Measurements from ENCODE around the gene LSG1. TPM values are rescaled to one million over a fixed set of nuclear protein-coding genes. Genes with fewer than 3 reads are reported as not detected.

The LSG1 gene
- total RNA-seq, 1 donor = 56.6 TPM

DNA sequence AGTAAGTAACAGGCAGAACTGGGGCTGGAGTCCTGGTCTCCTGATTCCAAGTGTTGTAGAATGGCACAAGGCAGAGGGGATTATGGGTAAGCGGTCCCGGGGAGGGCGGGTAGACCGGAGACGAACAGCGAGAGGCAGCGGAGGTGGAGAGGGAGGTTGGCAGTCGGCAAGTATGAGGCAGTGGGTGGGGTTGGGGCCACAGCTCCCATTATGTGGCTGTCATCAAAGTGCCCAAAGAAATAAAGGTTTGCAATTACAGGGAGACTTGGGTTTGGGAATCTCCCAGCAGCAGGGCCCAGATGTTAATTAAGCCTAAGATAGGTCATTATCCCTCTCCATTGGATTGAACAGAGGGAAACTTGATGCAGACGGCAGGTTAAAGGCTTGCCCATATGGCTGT is 30.6 kb upstream of the LSG1 start:
- no peak for TF ChIP-seq CTCF (IDR thresholded peaks at IDR 0.05; ENCODE audit: insufficient read depth, low read depth, low read length)
- no peak for DNase-seq (ENCODE audit: low read depth)
- no peak overlapping the region for H3K4me3 ChIP-seq (ENCODE audit: low read depth, low read length)

DNA sequence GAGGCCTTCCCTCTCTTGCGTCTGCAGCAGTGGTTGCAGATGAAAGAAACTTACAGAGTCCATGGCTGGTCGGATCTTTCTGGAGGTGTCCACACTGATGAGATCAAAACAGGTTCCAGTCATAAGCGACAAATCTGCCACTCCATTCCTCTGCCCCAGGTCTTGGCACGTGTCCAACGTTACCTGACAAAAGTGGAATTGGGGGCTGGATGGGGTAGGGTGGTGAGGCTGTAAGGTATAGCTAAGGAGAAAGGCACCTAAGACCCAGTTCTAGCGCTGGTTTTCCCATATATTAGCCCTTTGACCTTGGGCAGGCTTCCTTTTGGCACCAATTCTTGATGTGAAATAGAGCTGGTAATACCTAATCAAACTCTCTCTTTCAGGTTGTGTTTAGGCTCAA is 24.7 kb upstream of the LSG1 start:
- DNase-seq (ENCODE audit: low read depth) = no peak
- no peak overlapping the region for H3K4me3 ChIP-seq (ENCODE audit: low read depth, low read length)
- TF ChIP-seq CTCF (IDR thresholded peaks at IDR 0.05; ENCODE audit: insufficient read depth, low read depth, low read length) = no peak

DNA sequence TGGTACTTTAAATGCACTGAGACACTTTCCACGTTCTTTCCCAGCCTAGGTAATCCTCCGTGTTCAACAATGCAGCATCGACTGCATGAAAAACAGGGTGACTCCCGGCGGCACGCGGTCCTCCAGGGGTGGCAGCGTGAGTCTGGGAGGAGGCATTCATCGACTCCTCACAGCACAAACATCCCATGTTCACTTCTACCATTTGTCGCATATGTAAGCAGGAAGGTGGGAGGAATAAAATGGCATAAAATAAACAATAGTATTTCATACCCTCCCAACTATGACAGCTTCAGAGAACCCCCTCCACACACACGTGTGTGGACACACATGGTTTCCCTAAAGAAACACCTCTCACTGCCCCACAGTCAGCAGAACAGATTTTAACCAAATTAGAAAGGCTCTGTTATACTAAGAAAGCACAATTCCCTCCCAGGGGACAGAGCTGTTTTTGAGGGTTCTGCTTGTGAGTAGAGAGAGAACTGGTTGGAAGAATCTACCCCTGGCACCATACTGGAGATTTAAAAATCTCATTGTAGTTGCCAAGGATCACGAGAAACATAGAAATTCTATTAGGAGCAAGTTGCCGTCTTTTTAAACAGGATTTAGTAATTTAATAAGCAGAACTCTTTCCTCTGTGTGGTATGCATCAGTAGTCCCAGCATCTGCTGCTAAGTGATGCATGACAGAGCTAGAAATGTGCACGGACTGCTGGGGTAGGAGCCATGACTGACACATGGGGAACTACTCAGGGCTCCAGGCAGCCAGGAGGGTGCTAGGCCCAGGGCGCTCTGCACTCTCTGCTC is 19.7 kb upstream of the LSG1 start:
- no peak overlapping the region for H3K4me3 ChIP-seq (ENCODE audit: low read depth, low read length)
- no peak for TF ChIP-seq CTCF (IDR thresholded peaks at IDR 0.05; ENCODE audit: insufficient read depth, low read depth, low read length)
- DNase-seq (ENCODE audit: low read depth) = no peak

- no peak overlapping the region for H3K4me3 ChIP-seq (ENCODE audit: low read depth, low read length)
- no peak for TF ChIP-seq CTCF (IDR thresholded peaks at IDR 0.05; ENCODE audit: insufficient read depth, low read depth, low read length)
- no peak for DNase-seq (ENCODE audit: low read depth)
Measured at GRCh38 chr3:194690501-194691372, 18.7 kb upstream of the LSG1 start.

- peak; percentile 80 for DNase-seq (ENCODE audit: low read depth)
- H3K4me3 ChIP-seq (ENCODE audit: low read depth, low read length) = peak overlapping the region; percentile 24
- no peak for TF ChIP-seq CTCF (IDR thresholded peaks at IDR 0.05; ENCODE audit: insufficient read depth, low read depth, low read length)
Measured at GRCh38 chr3:194689493-194689944, 17.5 kb upstream of the LSG1 start.

DNA sequence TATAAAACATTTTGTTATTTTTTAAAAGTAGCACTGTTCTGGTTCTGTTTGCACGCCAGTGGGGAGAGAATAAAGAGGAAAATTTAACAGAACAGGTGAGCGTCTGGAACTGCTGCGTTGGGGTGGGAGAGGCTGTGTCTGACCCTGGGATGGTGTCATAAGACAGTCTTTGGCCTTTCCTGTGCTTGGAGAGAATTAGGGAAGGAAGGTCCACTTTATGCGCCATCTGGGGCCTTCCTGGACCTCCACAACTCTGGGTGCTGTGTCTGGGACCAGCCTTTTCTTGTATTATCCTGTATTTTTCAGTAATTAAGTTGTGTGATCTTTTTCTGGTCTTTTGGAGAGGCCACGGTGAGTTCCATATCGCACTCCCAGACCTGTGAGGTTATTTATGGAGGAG is 17.0 kb upstream of the LSG1 start:
- TF ChIP-seq CTCF (IDR thresholded peaks at IDR 0.05; ENCODE audit: insufficient read depth, low read depth, low read length) = no peak
- H3K4me3 ChIP-seq (ENCODE audit: low read depth, low read length) = peak overlapping the region; percentile 24
- no peak for DNase-seq (ENCODE audit: low read depth)

Data from fibroblast of villous mesenchyme (primary cell).